ENCODE measurements around the gene PEAK1.
"Not testable (repeated sequence)": the region's sequence is repeated elsewhere in the genome, so short reads cannot be mapped to it uniquely, and the experiment has no call there.

The PEAK1 gene

GRCh38 chr15:77160562-77161478 lies 259.1 kb downstream of the PEAK1 start:
- Histone ChIP-seq H3K27me3 (ENCODE audit: insufficient read depth, low read length) (no peaks in the 10 kb centered on the region), H3K4me1 (ENCODE audit: insufficient read depth, low read length) (peaks cover 15% of the 10 kb centered on the region; the same call in 1 of the 2 replicates), H3K9me3 (ENCODE audit: insufficient read depth, low read depth, low read length) (peaks cover 4% of the 10 kb centered on the region; the same call in 1 of the 2 replicates), H3K27ac (ENCODE audit: low read length) (no peak overlapping the region), H3K4me3 (ENCODE audit: low read length) (no peak overlapping the region), H3K9ac (ENCODE audit: low read depth, low read length) (no peak overlapping the region), H3K36me3 (ENCODE audit: insufficient read depth, low read depth, low read length) (peaks cover 27% of the 10 kb centered on the region)

DNA sequence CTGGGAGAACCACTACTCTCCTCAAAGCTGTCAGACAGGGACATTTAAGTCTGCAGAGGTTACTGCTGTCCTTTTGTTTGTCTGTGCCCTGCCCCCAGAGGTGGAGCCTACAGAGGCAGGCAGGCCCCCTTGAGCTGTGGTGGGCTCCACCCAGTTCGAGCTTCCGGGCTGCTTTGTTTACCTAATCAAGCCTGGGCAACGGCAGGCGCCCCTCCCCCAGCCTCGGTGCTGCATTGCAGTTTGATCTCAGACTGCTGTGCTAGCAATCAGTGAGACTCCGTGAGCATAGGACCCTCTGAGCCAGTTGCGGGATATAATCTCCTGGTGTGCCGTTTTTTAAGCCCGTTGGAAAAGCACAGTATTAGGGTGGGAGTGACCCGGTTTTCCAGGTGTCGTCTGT lies 263.9 kb downstream of the PEAK1 start:
- H3K27me3 ChIP-seq (ENCODE audit: insufficient read depth, low read length); H3K9ac ChIP-seq (ENCODE audit: low read depth, low read length); H3K4me1 ChIP-seq (ENCODE audit: insufficient read depth, low read length); H3K9me3 ChIP-seq (ENCODE audit: insufficient read depth, low read depth, low read length); H3K4me3 ChIP-seq (ENCODE audit: low read length); H3K27ac ChIP-seq (ENCODE audit: low read length): not testable (repeated sequence)
- peaks cover 27% of the 10 kb centered on the region for H3K36me3 ChIP-seq (ENCODE audit: insufficient read depth, low read depth, low read length)

GRCh38 chr15:77148191-77148590 lies 271.7 kb downstream of the PEAK1 start:
- H3K4me1 ChIP-seq (ENCODE audit: insufficient read depth, low read length), result no peaks in the 10 kb centered on the region
- no peaks in the 10 kb centered on the region for H3K27me3 ChIP-seq (ENCODE audit: insufficient read depth, low read length)
- no peaks in the 10 kb centered on the region for H3K36me3 ChIP-seq (ENCODE audit: insufficient read depth, low read depth, low read length)
- no peaks in the 10 kb centered on the region for H3K9me3 ChIP-seq (ENCODE audit: insufficient read depth, low read depth, low read length)
- H3K9ac ChIP-seq (ENCODE audit: low read depth, low read length), result no peak overlapping the region
- H3K4me3 ChIP-seq (ENCODE audit: low read length), result no peak overlapping the region
- H3K27ac ChIP-seq (ENCODE audit: low read length), result no peak overlapping the region

DNA sequence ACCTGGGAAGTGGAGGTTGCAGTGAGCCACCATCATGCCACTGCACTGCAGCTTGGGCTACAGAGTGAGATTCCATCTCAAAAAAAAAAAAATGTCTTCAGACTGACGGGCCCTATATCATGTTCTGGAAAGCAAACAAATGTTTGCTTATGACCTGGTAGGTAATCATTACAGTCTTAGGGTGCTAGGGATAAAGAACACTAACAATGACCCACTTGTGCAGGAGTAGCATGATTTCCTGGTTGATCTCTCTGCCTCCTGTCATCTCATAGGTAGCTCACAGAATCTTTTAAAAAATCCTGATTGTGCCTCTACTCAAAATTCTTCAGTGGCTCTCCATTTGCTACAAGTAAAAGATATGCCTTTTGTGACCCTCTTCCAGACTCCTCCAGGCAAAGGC lies 274.5 kb downstream of the PEAK1 start:
- H3K4me1 ChIP-seq (ENCODE audit: insufficient read depth, low read length), result no peaks in the 10 kb centered on the region
- H3K27me3 ChIP-seq (ENCODE audit: insufficient read depth, low read length), result no peaks in the 10 kb centered on the region
- no peak overlapping the region for H3K9ac ChIP-seq (ENCODE audit: low read depth, low read length)
- peaks cover 20% of the 10 kb centered on the region; the same call in 1 of the 2 replicates for H3K9me3 ChIP-seq (ENCODE audit: insufficient read depth, low read depth, low read length)
- H3K27ac ChIP-seq (ENCODE audit: low read length), result no peak overlapping the region
- peaks cover 12% of the 10 kb centered on the region; the same call in 1 of the 2 replicates for H3K36me3 ChIP-seq (ENCODE audit: insufficient read depth, low read depth, low read length)
- no peak overlapping the region for H3K4me3 ChIP-seq (ENCODE audit: low read length)

DNA sequence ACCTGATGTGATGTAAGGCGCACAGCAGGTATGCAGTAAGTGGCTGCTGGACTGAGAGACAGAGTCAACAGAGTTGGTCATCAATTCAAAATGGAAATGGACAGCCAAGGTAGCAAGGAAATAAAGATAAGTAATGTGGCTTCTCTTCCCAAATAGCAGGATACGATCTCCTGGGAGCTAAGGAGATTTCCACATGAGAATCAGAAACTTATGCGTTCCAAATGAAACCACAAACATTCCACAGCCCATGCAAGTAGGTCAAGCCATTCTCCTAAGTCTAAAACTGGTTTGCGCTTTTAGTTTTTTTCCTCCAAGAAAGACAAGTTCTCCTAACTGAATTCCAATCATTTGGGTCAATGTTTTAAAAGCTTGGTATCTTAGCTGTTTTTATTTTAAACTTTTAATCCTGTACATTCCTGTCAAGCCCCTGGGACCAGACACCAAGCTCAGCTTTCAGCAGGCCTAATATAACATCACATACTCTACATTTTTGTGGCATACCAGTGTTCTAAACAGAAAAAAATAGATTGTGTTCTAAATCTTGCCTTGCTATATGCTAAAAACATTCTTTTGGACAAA lies 275.3 kb downstream of the PEAK1 start:
- no peak overlapping the region for H3K9ac ChIP-seq (ENCODE audit: low read depth, low read length)
- H3K27ac ChIP-seq (ENCODE audit: low read length), result no peak overlapping the region
- no peaks in the 10 kb centered on the region for H3K4me1 ChIP-seq (ENCODE audit: insufficient read depth, low read length)
- H3K4me3 ChIP-seq (ENCODE audit: low read length), result no peak overlapping the region
- peaks cover 12% of the 10 kb centered on the region; the same call in 1 of the 2 replicates for H3K36me3 ChIP-seq (ENCODE audit: insufficient read depth, low read depth, low read length)
- no peaks in the 10 kb centered on the region for H3K27me3 ChIP-seq (ENCODE audit: insufficient read depth, low read length)
- peaks cover 23% of the 10 kb centered on the region; the same call in 1 of the 2 replicates for H3K9me3 ChIP-seq (ENCODE audit: insufficient read depth, low read depth, low read length)

DNA sequence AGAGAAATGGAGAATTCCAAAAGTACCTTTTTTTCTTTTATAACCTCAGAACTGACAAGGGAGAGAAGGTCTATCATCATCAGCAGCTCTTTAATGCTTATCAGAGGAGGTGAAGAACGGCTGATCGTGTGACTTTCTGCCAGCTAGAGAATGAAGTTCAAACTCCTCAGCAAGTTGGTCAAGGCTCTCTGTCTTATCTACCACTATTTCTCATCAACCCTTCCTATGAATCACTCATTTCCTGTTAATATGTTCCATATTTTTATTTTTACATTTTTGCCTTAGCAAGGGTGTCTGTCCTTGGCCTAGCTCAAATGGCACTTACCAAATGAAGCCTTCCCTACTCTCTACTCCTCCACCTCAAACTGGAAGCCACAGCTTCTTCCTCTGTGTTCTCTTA lies 275.9 kb downstream of the PEAK1 start:
- Histone ChIP-seq H3K27ac (ENCODE audit: low read length) (no peak overlapping the region), H3K27me3 (ENCODE audit: insufficient read depth, low read length) (no peaks in the 10 kb centered on the region), H3K9ac (ENCODE audit: low read depth, low read length) (no peak overlapping the region), H3K36me3 (ENCODE audit: insufficient read depth, low read depth, low read length) (peaks cover 12% of the 10 kb centered on the region), H3K4me1 (ENCODE audit: insufficient read depth, low read length) (no peaks in the 10 kb centered on the region), H3K9me3 (ENCODE audit: insufficient read depth, low read depth, low read length) (peaks cover 23% of the 10 kb centered on the region; the same call in 1 of the 2 replicates), H3K4me3 (ENCODE audit: low read length) (no peak overlapping the region)

DNA sequence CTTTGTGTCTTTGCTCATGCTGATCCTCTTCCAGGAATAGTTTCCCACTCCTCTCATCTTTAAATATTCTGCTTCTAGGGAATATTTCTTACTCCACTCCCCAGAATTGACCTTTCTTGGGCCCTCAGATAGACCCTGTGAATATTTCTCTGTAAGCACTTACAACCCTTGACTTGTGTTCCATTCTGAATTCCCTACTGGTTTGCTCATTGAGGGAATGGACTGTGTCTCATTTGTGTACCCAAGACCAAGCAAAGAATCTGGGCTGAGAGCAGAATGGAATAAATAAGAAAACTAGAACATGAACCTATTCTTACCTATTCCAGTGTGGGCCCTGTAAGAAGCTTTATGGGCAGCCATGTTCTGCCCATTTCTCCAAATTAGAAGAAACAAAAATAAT lies 276.3 kb downstream of the PEAK1 start:
- peaks cover 23% of the 10 kb centered on the region; the same call in 1 of the 2 replicates for H3K9me3 ChIP-seq (ENCODE audit: insufficient read depth, low read depth, low read length)
- H3K9ac ChIP-seq (ENCODE audit: low read depth, low read length), result no peak overlapping the region
- H3K27me3 ChIP-seq (ENCODE audit: insufficient read depth, low read length), result no peaks in the 10 kb centered on the region
- H3K4me3 ChIP-seq (ENCODE audit: low read length), result no peak overlapping the region
- H3K36me3 ChIP-seq (ENCODE audit: insufficient read depth, low read depth, low read length), result peaks cover 16% of the 10 kb centered on the region
- H3K4me1 ChIP-seq (ENCODE audit: insufficient read depth, low read length), result no peaks in the 10 kb centered on the region
- no peak overlapping the region for H3K27ac ChIP-seq (ENCODE audit: low read length)

GRCh38 chr15:77143191-77143590 lies 276.7 kb downstream of the PEAK1 start:
- Histone ChIP-seq H3K27me3 (ENCODE audit: insufficient read depth, low read length) (no peaks in the 10 kb centered on the region), H3K27ac (ENCODE audit: low read length) (no peak overlapping the region), H3K4me1 (ENCODE audit: insufficient read depth, low read length) (no peaks in the 10 kb centered on the region), H3K36me3 (ENCODE audit: insufficient read depth, low read depth, low read length) (peaks cover 16% of the 10 kb centered on the region), H3K9me3 (ENCODE audit: insufficient read depth, low read depth, low read length) (peaks cover 23% of the 10 kb centered on the region; the same call in 1 of the 2 replicates), H3K4me3 (ENCODE audit: low read length) (no peak overlapping the region), H3K9ac (ENCODE audit: low read depth, low read length) (no peak overlapping the region)

DNA sequence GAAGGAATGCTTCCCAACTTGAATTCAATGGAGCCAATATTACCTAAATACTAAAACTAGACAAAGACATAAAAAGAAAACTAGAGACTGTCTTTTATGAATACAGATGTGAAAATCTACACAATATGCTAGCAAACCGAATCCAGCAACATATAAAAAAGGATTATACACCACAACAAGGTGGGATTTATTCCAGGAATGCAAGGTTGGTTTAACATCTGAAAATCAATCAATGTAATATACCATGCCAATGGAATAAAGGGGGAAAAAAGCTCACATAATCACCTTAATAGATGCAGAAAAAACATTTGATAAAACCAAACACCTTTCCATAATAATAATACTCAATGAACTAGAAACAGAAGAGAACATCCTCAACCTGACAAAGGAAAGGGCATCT lies 279.7 kb downstream of the PEAK1 start:
- H3K9me3 ChIP-seq (ENCODE audit: insufficient read depth, low read depth, low read length), result peaks cover 23% of the 10 kb centered on the region; the same call in 1 of the 2 replicates
- no peaks in the 10 kb centered on the region for H3K4me1 ChIP-seq (ENCODE audit: insufficient read depth, low read length)
- no peak overlapping the region for H3K4me3 ChIP-seq (ENCODE audit: low read length)
- H3K27ac ChIP-seq (ENCODE audit: low read length), result no peak overlapping the region
- H3K9ac ChIP-seq (ENCODE audit: low read depth, low read length), result no peak overlapping the region
- H3K27me3 ChIP-seq (ENCODE audit: insufficient read depth, low read length), result no peaks in the 10 kb centered on the region
- peaks cover 16% of the 10 kb centered on the region for H3K36me3 ChIP-seq (ENCODE audit: insufficient read depth, low read depth, low read length)

DNA sequence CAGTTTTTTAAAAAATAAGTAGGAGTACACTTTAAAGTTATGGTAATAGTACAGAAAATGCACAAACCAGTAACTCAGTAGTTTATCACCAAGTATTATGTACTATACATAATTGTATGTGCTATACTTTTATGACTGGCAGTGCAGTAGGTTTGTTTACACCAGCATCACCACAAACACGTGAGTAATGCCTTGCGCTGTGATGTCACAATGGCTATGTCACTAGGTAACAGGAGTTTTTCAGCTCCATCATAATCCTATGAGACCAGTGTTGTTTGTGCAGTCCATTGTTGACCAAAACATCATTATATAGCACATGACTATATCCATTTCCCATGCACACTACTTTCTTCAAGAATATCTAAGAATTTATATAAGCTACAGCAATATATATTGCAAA lies 280.6 kb downstream of the PEAK1 start:
- no peak overlapping the region for H3K9ac ChIP-seq (ENCODE audit: low read depth, low read length)
- no peak overlapping the region for H3K27ac ChIP-seq (ENCODE audit: low read length)
- no peaks in the 10 kb centered on the region for H3K27me3 ChIP-seq (ENCODE audit: insufficient read depth, low read length)
- peaks cover 16% of the 10 kb centered on the region for H3K36me3 ChIP-seq (ENCODE audit: insufficient read depth, low read depth, low read length)
- peaks cover 23% of the 10 kb centered on the region; the same call in 1 of the 2 replicates for H3K9me3 ChIP-seq (ENCODE audit: insufficient read depth, low read depth, low read length)
- no peak overlapping the region for H3K4me3 ChIP-seq (ENCODE audit: low read length)
- no peaks in the 10 kb centered on the region for H3K4me1 ChIP-seq (ENCODE audit: insufficient read depth, low read length)

DNA sequence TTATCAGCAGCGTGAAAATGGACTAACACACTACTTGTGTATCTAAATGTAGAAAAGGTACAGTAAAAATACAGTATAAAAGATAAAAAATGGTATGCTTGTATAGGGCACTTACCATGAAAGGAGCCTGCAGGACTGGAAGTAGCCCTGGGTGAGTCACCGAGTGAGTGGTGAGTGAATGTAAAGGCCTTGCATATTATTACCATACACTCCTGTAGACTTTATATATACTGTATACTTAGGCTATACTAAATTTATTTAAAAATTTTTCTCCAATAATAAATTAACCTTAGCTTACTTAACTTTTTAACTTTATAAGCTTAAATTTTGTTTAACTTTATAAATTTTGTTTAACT lies 281.8 kb downstream of the PEAK1 start:
- Histone ChIP-seq H3K27me3 (ENCODE audit: insufficient read depth, low read length) (no peaks in the 10 kb centered on the region), H3K27ac (ENCODE audit: low read length) (no peak overlapping the region), H3K9me3 (ENCODE audit: insufficient read depth, low read depth, low read length) (peaks cover 23% of the 10 kb centered on the region; the same call in 1 of the 2 replicates)

DNA sequence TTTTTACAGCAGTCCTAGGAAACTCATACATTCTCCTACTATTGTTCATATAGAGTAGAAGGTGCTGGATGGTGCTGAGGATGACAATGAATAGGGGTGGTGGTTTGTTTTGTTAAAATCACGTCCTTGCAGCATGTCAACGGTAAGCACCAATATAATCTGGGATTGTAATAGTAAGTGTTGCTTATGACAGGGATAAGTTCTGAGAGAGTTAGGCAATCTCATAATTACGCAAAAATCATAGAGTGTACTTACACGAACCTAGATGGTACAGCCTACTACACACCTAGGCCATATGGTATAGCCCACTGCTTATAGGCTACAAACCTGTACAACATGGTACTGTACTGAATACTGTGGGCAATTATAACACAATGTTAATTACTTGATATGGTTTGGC lies 284.7 kb downstream of the PEAK1 start:
- Histone ChIP-seq H3K4me3 (ENCODE audit: low read length) (no peak overlapping the region), H3K27ac (ENCODE audit: low read length) (no peak overlapping the region), H3K9me3 (ENCODE audit: insufficient read depth, low read depth, low read length) (peaks cover 1% of the 10 kb centered on the region; the same call in 1 of the 2 replicates), H3K9ac (ENCODE audit: low read depth, low read length) (no peak overlapping the region), H3K27me3 (ENCODE audit: insufficient read depth, low read length) (no peaks in the 10 kb centered on the region), H3K36me3 (ENCODE audit: insufficient read depth, low read depth, low read length) (peaks cover 12% of the 10 kb centered on the region), H3K4me1 (ENCODE audit: insufficient read depth, low read length) (peaks cover 7% of the 10 kb centered on the region; the same call in 1 of the 2 replicates)

More for the DNA sequence above, 281.8 kb downstream of the PEAK1 start:
- Histone ChIP-seq H3K4me3 (ENCODE audit: low read length) (no peak overlapping the region), H3K9ac (ENCODE audit: low read depth, low read length) (no peak overlapping the region), H3K4me1 (ENCODE audit: insufficient read depth, low read length) (no peaks in the 10 kb centered on the region), H3K36me3 (ENCODE audit: insufficient read depth, low read depth, low read length) (peaks cover 18% of the 10 kb centered on the region)
